Measurements from ENCODE around the gene TSPOAP1. TPM values are rescaled to one million over a fixed set of nuclear protein-coding genes. Genes with fewer than 3 reads are reported as not detected.

The TSPOAP1 gene
- polyA plus RNA-seq, 2 donors = 7.3 to 14.9 TPM

DNA sequence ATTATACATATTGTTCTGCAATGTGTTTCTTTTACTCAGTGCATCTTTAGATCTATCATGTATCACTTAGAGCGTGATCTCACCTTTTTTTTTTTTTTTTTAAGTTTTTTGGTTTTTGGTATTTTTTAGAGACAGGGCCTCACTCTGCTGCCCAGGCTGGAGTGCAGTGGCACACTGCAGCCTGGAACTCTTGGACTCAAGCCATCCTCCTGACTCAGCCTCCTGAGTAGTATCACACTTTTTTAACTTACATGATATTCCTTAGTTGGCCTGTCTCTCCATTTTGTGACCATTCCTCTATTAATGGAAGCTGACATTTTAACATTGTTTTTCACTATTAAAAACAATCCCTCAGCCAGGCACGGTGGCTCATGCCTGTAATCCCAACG, 43.2 kb downstream of the TSPOAP1 start:
- Histone ChIP-seq H3K9me3 (ENCODE audit: control insufficient read depth in 2 of 2, insufficient read depth in 1 of 2, low read depth in 1 of 2, low read length in 1 of 2) (peaks cover 0 to 2% of the 10 kb centered on the region in 2 donors), H3K27me3 (ENCODE audit: control insufficient read depth in 1 of 2, insufficient read depth in 2 of 2, low read length in 2 of 2) (no peaks in the 10 kb centered on the region), H3K4me1 (ENCODE audit: control insufficient read depth in 2 of 2, insufficient read depth in 2 of 2, low read length in 1 of 2) (no peaks in the 10 kb centered on the region), H3K27ac (ENCODE audit: low read depth in 2 of 2, low read length in 1 of 2) (no peak overlapping the region), H3K4me3 (ENCODE audit: low read depth in 1 of 2, low read length in 2 of 2) (no peak overlapping the region), H3K36me3 (ENCODE audit: control insufficient read depth in 2 of 2, insufficient read depth in 2 of 2, low read length in 1 of 2) (no peaks in the 10 kb centered on the region)
- WGBS, 2 donors = 89 to 91% methylated on average over 3 of the region's 3 CpGs

DNA sequence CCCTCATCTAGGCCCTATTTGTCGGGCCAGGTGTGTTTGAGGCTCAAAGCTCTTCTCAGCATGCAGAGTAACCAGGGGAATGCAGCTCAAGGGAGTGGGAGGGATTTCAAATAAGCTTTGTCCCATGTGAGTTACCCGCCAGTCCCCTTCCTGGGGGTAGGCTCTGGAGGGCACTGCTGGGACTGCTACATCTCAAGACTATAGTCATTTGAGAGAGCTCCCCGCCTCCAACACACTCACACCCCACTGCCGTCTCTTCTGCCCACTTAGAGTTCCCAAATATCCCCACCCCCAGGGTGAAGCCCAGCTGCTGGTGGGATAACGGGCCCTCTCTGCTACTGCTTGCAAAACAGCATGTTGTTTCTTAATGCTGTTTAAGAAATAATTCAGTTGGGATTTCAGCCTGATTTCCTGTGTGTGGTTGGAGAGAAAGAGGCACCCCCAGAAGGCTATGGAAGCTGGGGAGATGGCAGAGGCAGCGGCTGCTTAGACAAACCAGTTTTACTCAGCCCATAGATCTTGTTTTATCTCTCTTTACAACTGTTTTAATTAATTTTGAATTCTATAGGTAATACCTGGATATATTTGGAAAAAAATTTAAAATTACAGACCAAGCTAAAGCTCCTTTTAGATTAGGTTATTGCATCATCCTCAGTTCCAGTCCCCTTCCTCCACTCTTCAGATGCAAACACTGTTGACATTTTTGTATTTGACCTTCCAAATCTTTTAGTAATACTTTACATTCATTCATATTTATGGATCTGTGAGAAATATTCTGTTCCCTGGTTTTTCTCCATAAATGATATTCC, 43.8 kb downstream of the TSPOAP1 start:
- WGBS, 2 donors = 66% methylated on average over 6 of the region's 6 CpGs
- H3K27me3 ChIP-seq (ENCODE audit: control insufficient read depth in 1 of 2, insufficient read depth in 2 of 2, low read length in 2 of 2) = no peaks in the 10 kb centered on the region

DNA sequence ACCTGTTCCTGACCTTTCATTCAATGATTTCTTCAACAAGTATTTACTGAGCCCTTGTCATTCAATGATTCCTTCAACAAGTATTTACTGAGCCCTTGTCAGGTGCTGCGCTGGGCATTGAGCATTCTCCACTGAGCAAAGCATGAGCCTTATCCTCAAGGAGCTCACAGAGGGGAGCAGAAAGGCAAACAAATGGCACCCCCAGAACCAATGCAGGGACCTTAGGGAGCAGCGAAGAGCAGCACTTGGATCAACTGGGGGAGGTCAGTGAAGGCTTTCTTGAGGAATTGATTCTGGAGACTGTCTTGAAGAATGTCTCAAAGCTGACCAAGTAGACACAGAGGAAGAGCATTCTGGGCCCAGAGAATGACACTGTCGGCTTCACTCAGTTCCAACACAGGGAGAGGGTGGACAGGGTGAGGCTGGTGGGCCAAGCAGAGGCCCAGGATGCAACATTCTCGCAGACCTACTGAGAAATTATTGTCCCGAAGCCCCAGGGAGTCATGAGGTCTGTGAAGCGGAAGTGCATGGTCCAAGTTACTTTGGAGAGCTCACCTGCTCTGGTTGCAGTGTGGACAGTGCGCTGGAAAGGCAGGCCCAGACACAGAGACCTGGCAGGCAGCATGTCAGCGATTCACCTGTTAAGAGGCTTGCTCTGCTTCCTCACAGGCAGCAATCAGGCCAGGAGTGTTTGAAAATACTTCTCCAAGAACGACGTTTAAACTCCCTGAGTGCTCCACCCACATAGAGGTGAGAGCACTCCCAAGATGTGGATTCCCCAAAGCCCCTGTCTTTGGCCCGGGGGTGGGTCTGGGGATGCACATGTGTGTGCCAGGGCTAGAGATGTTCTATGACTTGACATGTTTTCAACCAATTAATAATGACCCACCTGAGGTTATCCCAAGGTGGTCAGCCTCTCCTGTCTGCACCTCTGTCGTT, 44.7 kb downstream of the TSPOAP1 start:
- Histone ChIP-seq H3K36me3 (ENCODE audit: control insufficient read depth in 2 of 2, insufficient read depth in 2 of 2, low read length in 1 of 2) (no peaks in the 10 kb centered on the region), H3K4me3 (ENCODE audit: low read depth in 1 of 2, low read length in 2 of 2) (no peak overlapping the region), H3K27ac (ENCODE audit: low read depth in 2 of 2, low read length in 1 of 2) (no peak overlapping the region), H3K4me1 (ENCODE audit: control insufficient read depth in 2 of 2, insufficient read depth in 2 of 2, low read length in 1 of 2) (peaks cover 3 to 4% of the 10 kb centered on the region in 2 donors), H3K27me3 (ENCODE audit: control insufficient read depth in 1 of 2, insufficient read depth in 2 of 2, low read length in 2 of 2) (no peaks in the 10 kb centered on the region), H3K9me3 (ENCODE audit: control insufficient read depth in 2 of 2, insufficient read depth in 1 of 2, low read depth in 1 of 2, low read length in 1 of 2) (peaks cover 0 to 2% of the 10 kb centered on the region in 2 donors)
- 72% methylated on average over 12 of the region's 12 CpGs for WGBS, 2 donors

More for the DNA sequence above, 43.8 kb downstream of the TSPOAP1 start:
- H3K27ac ChIP-seq (ENCODE audit: low read depth in 2 of 2, low read length in 1 of 2) = no peak overlapping the region
- no peaks in the 10 kb centered on the region for H3K4me1 ChIP-seq (ENCODE audit: control insufficient read depth in 2 of 2, insufficient read depth in 2 of 2, low read length in 1 of 2)
- no peak overlapping the region for H3K4me3 ChIP-seq (ENCODE audit: low read depth in 1 of 2, low read length in 2 of 2)
- H3K36me3 ChIP-seq (ENCODE audit: control insufficient read depth in 2 of 2, insufficient read depth in 2 of 2, low read length in 1 of 2) = no peaks in the 10 kb centered on the region
- H3K9me3 ChIP-seq (ENCODE audit: control insufficient read depth in 2 of 2, insufficient read depth in 1 of 2, low read depth in 1 of 2, low read length in 1 of 2) = peaks cover 0 to 2% of the 10 kb centered on the region in 2 donors

DNA sequence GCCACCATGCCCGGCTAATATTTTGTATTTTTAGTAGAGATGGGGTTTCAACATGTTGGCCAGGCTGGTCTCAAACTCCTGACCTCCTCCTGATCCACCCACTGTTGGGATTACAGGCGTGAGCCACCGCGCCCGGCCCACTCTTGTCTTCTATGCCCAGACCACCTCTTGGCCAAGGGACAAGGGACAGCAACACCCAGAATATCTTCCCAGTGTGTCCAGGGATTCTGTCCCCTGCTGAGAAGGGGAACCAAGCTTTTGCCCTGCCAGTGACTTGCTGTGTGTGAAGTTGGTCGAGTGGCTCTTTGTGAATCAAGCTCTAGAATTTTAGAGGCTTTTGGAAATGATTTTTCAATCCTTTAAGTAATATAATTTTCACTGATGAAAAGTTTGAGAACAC, 46.2 kb downstream of the TSPOAP1 start:
- Histone ChIP-seq H3K27ac (ENCODE audit: low read depth in 2 of 2, low read length in 1 of 2) (no peak overlapping the region), H3K4me1 (ENCODE audit: control insufficient read depth in 2 of 2, insufficient read depth in 2 of 2, low read length in 1 of 2) (peaks cover 3 to 7% of the 10 kb centered on the region in 2 donors), H3K4me3 (ENCODE audit: low read depth in 1 of 2, low read length in 2 of 2) (no peak overlapping the region), H3K36me3 (ENCODE audit: control insufficient read depth in 2 of 2, insufficient read depth in 2 of 2, low read length in 1 of 2) (no peaks in the 10 kb centered on the region), H3K27me3 (ENCODE audit: control insufficient read depth in 1 of 2, insufficient read depth in 2 of 2, low read length in 2 of 2) (peaks cover 0 to 4% of the 10 kb centered on the region in 2 donors), H3K9me3 (ENCODE audit: control insufficient read depth in 2 of 2, insufficient read depth in 1 of 2, low read depth in 1 of 2, low read length in 1 of 2) (peaks cover 0 to 2% of the 10 kb centered on the region in 2 donors)
- WGBS, 2 donors = 87 to 88% methylated on average over 6 of the region's 6 CpGs

DNA sequence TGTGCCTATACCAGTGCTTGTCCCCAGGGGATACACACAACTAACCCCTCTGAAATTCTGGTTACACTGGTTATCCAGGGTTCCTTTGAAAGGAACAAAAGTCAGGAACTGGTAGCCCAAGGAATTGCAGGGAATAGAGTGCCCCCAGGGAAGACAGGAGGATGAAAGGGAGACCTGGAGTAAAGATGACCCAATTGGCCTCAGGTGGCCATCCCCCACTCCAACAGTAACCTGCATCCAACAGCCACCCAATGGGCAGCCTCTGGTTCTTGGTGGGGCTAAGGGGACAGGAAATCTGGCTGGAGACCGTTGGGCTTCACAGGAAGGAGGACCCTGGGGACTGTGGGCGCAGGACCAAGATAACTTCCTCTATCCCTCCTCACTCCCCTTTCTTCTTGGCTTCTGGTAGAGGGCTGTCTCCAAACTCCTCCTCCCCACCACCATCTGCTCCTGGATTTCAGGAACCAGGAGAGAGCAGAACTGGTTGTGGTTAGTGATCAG, 47.0 kb downstream of the TSPOAP1 start:
- Histone ChIP-seq H3K4me3 (ENCODE audit: low read depth in 1 of 2, low read length in 2 of 2) (no peak overlapping the region), H3K36me3 (ENCODE audit: control insufficient read depth in 2 of 2, insufficient read depth in 2 of 2, low read length in 1 of 2) (no peaks in the 10 kb centered on the region), H3K27ac (ENCODE audit: low read depth in 2 of 2, low read length in 1 of 2) (no peak overlapping the region), H3K27me3 (ENCODE audit: control insufficient read depth in 1 of 2, insufficient read depth in 2 of 2, low read length in 2 of 2) (peaks cover 0 to 4% of the 10 kb centered on the region in 2 donors), H3K9me3 (ENCODE audit: control insufficient read depth in 2 of 2, insufficient read depth in 1 of 2, low read depth in 1 of 2, low read length in 1 of 2) (peaks cover 0 to 2% of the 10 kb centered on the region in 2 donors), H3K4me1 (ENCODE audit: control insufficient read depth in 2 of 2, insufficient read depth in 2 of 2, low read length in 1 of 2) (peaks cover 3 to 7% of the 10 kb centered on the region in 2 donors)
- WGBS, 2 donors = 52 to 56% methylated on average over 2 of the region's 2 CpGs

DNA sequence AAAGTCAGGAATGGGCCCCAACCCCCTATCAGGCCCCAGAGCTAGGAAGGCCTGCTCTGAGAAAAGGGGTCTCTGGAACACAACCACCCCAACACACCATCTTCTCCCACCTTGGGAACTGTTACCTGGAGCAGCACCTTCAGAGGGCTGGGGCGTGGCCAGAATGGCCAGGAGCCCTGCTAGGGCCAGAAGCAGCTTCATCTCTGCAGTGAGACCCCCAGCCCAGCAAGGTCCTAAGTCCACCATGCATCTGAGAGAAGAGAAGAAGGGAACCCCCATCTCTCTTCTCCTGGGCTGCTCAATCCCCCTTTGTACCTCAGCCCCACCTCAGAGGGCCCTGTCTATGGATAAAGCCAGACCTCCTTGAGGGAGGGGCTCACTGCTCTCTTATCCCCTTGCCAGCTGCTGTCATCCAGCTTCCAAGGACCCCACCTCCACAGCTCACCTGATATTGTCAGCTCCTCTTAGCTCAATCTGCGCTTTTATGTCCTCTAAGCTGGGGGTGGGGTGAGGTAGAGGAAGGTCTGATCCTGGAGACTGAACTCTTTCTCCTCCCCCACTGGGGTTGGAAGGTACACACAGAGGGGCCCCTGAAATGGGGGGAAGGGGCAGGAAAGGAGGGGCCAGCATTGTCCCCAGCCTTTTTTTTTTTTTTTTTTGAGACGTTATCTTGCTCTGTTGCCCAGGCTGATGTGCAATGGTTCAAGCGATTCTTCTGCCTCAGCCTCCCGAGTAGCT, 47.9 kb downstream of the TSPOAP1 start, which contains the start of gene MPO:
TSS of gene MPO (minus strand) at position 456 of the 738 bp plus-strand sequence. CDS start at position 279, 177 bp downstream.
- Histone ChIP-seq H3K36me3 (ENCODE audit: control insufficient read depth in 2 of 2, insufficient read depth in 2 of 2, low read length in 1 of 2) (no peaks in the 10 kb centered on the region), H3K9me3 (ENCODE audit: control insufficient read depth in 2 of 2, insufficient read depth in 1 of 2, low read depth in 1 of 2, low read length in 1 of 2) (peaks cover 0 to 2% of the 10 kb centered on the region in 2 donors), H3K27me3 (ENCODE audit: control insufficient read depth in 1 of 2, insufficient read depth in 2 of 2, low read length in 2 of 2) (peaks cover 0 to 4% of the 10 kb centered on the region in 2 donors), H3K4me1 (ENCODE audit: control insufficient read depth in 2 of 2, insufficient read depth in 2 of 2, low read length in 1 of 2) (peaks cover 3 to 7% of the 10 kb centered on the region in 2 donors), H3K27ac (ENCODE audit: low read depth in 2 of 2, low read length in 1 of 2) (no peak within 1 kb of the TSS), H3K4me3 (ENCODE audit: low read depth in 1 of 2, low read length in 2 of 2) (no peak within 1 kb of the TSS)
- 83% methylated on average over 5 of the region's 5 CpGs for WGBS, 2 donors

DNA sequence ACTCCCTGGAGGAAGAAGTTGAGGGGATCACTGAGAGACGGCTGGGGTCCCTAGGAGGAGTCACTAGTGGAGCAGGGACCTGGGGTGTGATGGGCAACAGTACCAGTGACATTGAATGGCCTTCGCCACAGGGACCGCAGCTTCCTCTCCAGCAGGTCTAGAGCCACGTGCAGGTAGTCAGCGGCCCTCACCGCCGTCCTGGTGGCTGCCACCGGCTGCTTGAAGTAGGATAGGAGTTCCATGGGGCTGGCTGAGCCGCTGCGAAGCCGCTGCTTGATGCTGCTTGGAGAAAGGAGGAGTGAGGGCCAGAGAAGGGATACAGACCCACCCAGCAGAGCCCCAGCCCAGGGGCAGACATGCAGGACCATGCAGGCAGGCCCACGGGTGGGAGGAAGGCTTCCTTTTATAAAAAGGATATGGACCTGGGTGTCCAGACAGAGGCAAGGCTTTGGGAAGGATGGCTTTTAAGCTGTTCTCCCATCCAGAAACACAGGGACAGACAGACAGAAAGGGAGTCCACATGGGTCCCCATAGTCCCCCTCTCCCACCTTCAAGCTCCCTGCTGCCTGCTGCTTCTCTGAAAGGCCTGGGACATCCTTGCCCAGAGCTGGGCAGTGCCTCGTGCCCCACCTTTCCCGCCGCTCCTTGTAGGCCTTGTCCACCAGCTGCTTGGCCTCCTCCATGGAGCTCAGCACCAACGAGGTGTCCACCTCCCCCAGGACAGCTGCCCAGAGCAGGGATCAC, 48.7 kb downstream of the TSPOAP1 start:
- H3K4me1 ChIP-seq (ENCODE audit: control insufficient read depth in 2 of 2, insufficient read depth in 2 of 2, low read length in 1 of 2) = peaks cover 3 to 7% of the 10 kb centered on the region in 2 donors
- H3K36me3 ChIP-seq (ENCODE audit: control insufficient read depth in 2 of 2, insufficient read depth in 2 of 2, low read length in 1 of 2) = no peaks in the 10 kb centered on the region
- no peak overlapping the region for H3K4me3 ChIP-seq (ENCODE audit: low read depth in 1 of 2, low read length in 2 of 2)
- 72 to 81% methylated on average over 16 of the region's 16 CpGs for WGBS, 2 donors
- H3K9me3 ChIP-seq (ENCODE audit: control insufficient read depth in 2 of 2, insufficient read depth in 1 of 2, low read depth in 1 of 2, low read length in 1 of 2) = peaks cover 0 to 2% of the 10 kb centered on the region in 2 donors
- no peak overlapping the region for H3K27ac ChIP-seq (ENCODE audit: low read depth in 2 of 2, low read length in 1 of 2)
- H3K27me3 ChIP-seq (ENCODE audit: control insufficient read depth in 1 of 2, insufficient read depth in 2 of 2, low read length in 2 of 2) = peaks cover 0 to 4% of the 10 kb centered on the region in 2 donors

DNA sequence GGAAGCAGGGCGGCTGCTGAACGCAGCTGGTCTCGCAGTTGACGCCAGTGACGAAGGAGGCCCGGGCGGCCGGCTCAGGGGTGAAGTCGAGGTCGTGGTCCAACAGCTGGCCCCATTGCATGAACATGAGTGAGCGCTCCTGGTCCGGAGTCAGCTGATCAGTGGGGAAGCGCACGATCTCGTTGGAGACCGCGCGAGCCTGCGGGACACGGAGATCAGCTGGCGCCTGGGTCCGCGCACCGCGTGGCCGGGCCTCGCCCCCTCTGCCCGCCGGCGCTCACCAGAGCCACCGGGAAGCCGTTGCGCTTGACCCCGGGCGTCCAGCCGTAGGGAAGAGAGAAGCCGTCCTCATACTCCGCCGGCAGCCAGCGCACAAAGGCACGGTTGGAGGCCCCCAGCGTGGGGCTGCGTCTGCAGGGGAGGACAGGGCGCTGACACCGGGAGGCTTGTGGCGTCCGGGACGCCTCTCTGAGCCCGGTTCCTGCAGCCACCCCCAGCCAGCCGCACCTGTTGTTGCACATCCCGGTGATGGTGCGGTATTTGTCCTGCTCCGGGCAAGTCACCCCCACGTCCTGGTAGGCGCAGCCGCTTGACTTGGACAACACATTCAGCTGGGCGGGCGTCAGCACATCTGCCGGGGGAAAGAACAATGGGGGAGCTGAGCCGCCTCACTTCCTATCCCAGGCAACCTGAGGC, 49.4 kb downstream of the TSPOAP1 start:
- Histone ChIP-seq H3K27me3 (ENCODE audit: control insufficient read depth in 1 of 2, insufficient read depth in 2 of 2, low read length in 2 of 2) (peaks cover 0 to 4% of the 10 kb centered on the region in 2 donors), H3K4me1 (ENCODE audit: control insufficient read depth in 2 of 2, insufficient read depth in 2 of 2, low read length in 1 of 2) (peaks cover 3 to 7% of the 10 kb centered on the region in 2 donors), H3K36me3 (ENCODE audit: control insufficient read depth in 2 of 2, insufficient read depth in 2 of 2, low read length in 1 of 2) (no peaks in the 10 kb centered on the region), H3K9me3 (ENCODE audit: control insufficient read depth in 2 of 2, insufficient read depth in 1 of 2, low read depth in 1 of 2, low read length in 1 of 2) (peaks cover 0 to 2% of the 10 kb centered on the region in 2 donors), H3K4me3 (ENCODE audit: low read depth in 1 of 2, low read length in 2 of 2) (no peak overlapping the region), H3K27ac (ENCODE audit: low read depth in 2 of 2, low read length in 1 of 2) (no peak overlapping the region)
- 23% methylated on average over 55 to 60 of the region's 60 CpGs for WGBS, 2 donors
